GM12801 (cell line): ENCODE data around the gene HECA.

Experiments used
- TF ChIP-seq, protein P1 (sequence below): IDR thresholded peaks from one replicate; pipeline ENCODE4 v1.5.1; 2011; ENCODE audit warnings: control low read depth; ENCODE audit not compliant: insufficient read length; ENCODE audit errors: extremely low read depth

The HECA gene, protein sequence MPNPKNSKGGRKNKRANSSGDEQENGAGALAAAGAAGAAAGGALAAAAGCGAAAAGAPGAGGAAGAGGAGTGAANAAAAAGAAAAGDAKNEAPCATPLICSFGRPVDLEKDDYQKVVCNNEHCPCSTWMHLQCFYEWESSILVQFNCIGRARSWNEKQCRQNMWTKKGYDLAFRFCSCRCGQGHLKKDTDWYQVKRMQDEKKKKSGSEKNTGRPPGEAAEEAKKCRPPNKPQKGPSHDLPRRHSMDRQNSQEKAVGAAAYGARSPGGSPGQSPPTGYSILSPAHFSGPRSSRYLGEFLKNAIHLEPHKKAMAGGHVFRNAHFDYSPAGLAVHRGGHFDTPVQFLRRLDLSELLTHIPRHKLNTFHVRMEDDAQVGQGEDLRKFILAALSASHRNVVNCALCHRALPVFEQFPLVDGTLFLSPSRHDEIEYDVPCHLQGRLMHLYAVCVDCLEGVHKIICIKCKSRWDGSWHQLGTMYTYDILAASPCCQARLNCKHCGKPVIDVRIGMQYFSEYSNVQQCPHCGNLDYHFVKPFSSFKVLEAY

DNA sequence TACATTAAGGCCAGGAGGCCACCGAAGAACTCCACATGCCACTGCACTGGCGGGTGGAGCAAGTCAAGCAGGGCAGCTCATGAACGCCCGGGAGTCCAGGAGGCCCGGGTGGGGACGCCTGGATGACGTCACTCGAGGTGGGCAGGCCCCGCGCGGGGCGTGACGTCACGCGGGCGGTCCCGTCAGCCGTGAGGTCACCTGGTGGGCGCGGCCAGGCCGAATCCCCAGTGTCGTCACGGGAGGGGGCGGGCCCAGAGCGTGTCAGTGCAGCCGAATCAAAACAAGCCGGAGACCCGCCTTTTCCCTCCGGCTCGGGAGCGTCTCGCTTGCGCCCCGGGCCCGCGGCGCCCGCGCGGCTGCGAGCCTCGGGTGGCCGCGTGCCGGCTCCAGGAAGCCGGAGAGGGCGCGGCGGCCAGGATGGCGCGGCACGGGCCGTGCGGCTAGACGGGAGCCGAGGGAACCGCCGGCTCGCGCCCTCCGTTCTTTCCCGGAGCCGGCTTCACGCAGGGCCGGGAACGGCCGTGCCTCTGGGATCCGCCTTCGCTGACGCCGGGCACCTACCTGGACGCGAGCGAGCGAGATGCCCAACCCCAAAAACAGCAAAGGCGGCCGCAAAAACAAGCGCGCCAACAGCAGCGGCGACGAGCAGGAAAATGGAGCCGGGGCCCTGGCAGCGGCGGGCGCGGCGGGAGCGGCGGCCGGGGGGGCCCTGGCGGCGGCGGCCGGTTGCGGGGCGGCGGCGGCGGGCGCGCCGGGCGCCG is at the start of gene HECA:
TSS of gene HECA (plus strand) at position 264 of the 761 bp plus-strand sequence. CDS start at position 581, 317 bp downstream.
- TF ChIP-seq, protein P1, sequence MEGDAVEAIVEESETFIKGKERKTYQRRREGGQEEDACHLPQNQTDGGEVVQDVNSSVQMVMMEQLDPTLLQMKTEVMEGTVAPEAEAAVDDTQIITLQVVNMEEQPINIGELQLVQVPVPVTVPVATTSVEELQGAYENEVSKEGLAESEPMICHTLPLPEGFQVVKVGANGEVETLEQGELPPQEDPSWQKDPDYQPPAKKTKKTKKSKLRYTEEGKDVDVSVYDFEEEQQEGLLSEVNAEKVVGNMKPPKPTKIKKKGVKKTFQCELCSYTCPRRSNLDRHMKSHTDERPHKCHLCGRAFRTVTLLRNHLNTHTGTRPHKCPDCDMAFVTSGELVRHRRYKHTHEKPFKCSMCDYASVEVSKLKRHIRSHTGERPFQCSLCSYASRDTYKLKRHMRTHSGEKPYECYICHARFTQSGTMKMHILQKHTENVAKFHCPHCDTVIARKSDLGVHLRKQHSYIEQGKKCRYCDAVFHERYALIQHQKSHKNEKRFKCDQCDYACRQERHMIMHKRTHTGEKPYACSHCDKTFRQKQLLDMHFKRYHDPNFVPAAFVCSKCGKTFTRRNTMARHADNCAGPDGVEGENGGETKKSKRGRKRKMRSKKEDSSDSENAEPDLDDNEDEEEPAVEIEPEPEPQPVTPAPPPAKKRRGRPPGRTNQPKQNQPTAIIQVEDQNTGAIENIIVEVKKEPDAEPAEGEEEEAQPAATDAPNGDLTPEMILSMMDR, result no peak

DNA sequence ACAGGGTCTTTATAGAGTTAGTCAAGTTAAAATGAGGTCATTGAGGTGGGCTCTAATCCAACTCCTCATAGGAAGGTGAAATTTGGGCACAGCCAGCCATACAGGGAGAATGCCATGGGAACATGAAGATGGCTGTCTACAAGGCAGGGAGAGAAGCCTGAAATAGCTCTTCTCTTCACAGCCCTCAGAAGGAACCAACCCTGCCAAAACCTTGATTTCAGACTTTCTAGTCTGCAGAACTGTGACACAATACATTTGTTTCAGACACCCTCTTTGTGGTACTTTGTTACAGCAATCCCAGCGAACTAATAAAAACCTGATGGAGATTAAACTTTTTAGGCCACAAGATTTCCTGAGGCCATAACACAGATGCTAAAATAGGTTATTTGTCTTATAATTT is 43.1 kb upstream of the HECA start:
- TF ChIP-seq, protein P1, result no peak

DNA sequence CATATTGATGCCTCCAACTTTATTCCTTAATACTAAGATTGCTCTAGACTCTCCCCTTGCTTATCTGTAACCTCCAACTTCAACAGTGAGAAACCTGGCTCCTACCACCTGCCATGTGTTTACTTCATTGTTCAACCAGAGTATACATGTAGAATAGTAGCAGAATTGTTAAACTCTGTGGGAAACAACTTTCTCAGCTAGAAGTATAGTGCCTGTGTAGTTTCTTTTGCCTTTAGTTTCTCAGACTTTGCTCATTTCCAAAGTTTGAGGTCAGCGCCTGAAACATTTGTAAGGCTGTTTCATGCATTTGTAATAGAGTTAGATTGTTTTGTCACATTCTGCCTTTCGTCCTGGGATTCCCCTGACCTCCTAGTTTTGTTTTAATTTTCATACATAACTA is 34.9 kb upstream of the HECA start:
- TF ChIP-seq, protein P1, result no peak

DNA sequence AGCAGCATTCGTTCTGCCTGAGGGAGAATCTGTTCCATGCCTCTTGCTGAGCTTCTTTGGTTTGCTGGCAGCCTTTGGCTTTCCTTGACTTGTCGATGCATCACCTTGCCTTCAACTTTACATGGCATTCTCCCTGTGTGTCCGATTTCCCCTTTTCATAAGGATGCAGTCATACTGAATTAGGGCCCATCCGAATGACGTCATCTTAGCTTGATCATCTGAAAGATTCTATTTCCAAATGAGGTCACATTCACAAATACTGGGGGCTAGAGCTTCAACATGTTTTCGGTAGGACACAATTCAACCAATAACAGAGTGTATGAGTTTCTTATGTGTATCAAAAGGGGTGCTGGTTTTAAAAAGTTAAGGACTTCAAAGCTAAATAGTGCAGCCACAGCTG is 27.8 kb upstream of the HECA start:
- TF ChIP-seq, protein P1, result no peak

DNA sequence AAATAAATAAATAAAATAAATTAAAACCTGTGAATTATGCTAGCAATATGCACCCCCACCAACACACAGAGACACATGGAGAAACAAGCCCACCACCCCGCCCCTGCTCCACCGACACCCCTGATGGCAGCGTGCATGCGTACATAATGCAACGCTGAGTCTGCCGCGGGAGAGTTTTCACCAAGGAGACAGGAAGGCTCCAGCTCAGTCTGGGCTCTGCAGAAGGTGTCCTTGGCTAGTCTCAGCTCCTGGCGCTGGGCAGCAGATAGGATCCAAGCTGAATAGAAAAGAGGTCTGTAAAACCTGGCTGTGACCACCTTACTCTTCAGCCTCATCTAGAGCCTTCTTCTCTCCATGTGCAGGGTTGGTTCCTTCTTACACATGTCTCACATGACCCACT is 26.5 kb upstream of the HECA start:
- TF ChIP-seq, protein P1, result no peak

DNA sequence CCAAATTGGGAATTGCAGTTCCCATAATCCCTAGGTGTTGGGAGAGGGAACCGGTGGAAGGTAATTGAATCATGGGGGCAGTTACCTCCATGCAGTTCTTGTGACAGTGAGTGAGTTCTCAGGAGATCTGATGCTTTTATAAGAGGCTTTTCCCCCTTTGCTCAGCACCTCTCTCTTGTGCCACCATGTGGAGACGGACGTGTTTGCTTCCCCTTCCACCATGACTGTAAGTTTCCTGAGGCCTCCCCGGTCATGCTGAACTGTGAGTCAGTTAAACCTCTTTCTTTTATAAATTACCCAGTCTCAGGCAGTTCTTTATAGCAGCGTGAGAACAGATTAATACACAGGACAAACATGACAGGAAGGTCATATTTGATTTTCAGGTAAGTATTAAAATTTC is 25.3 kb upstream of the HECA start:
- TF ChIP-seq, protein P1, result no peak

DNA sequence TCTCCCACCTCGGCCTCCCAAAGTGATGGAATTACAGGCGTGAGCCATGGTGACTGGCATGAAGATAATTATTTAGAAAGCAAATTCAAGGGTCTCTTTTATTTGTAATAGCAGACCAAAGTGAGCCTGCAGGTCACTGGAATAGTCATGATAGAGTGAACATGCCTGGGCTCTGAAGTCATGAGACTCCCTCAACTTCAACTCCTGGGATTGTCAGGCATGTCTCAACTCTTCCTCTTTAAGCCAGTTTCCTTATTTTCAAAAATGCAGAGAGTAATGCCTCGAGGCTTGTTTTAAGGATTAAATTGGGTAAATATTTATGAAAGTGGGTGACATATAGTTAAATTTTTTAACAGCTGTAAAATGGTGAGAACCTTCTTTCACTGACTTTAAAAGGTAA is 22.7 kb upstream of the HECA start:
- TF ChIP-seq, protein P1, result no peak
